Spleen (tissue), 7 donors: Measurements from ENCODE around the gene PHRF1.

Source experiments
- POLR2A ChIP-seq, 3 donors: fragments of 450-650 bp; IDR thresholded peaks; one replicate each; pipeline ENCODE4 v1.5.1; 2017; ENCODE audit warnings: antibody characterized with exemption in 3 of 3, mild to moderate bottlenecking in 1 of 3
- POLR2AphosphoS5 ChIP-seq, 3 donors: sonication (generic); formaldehyde crosslinking; IDR thresholded peaks; one replicate each; pipeline ENCODE4 v1.5.1; 2017; ENCODE audit warnings: antibody characterized with exemption in 3 of 3
- TF ChIP-seq, protein P1 (sequence below), 11 experiments: fragments of 200-600 bp in 7 of 11; fragments of 450-650 bp in 4 of 11; sonication (generic) in 4 of 11; IDR thresholded peaks in 8 of 11; conservative IDR thresholded peaks in 3 of 11; 1 replicate in 7 of 11; 2 replicates in 4 of 11; pipeline versions ENCODE4 v1.4.0 to v1.8.0; 2016 to 2021; ENCODE audit warnings: antibody characterized with exemption in 11 of 11, inconsistent platforms in 4 of 11, mild to moderate bottlenecking in 1 of 11
- donor health status: DM: no; HTN: no; CAD: no; lungs with moderate emphysema.
- donor health status: DM: no; HTN: no; CAD: no.
- donor health status: DM: no; HTN: no; CAD: no.

GRCh38 chr11:656426-656825, 80.2 kb downstream of the PHRF1 start:
- TF ChIP-seq, protein P1, sequence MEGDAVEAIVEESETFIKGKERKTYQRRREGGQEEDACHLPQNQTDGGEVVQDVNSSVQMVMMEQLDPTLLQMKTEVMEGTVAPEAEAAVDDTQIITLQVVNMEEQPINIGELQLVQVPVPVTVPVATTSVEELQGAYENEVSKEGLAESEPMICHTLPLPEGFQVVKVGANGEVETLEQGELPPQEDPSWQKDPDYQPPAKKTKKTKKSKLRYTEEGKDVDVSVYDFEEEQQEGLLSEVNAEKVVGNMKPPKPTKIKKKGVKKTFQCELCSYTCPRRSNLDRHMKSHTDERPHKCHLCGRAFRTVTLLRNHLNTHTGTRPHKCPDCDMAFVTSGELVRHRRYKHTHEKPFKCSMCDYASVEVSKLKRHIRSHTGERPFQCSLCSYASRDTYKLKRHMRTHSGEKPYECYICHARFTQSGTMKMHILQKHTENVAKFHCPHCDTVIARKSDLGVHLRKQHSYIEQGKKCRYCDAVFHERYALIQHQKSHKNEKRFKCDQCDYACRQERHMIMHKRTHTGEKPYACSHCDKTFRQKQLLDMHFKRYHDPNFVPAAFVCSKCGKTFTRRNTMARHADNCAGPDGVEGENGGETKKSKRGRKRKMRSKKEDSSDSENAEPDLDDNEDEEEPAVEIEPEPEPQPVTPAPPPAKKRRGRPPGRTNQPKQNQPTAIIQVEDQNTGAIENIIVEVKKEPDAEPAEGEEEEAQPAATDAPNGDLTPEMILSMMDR (IDR thresholded peaks at IDR 0.05 in 8 of 11, conservative IDR thresholded peaks at IDR 0.05 in 3 of 11) = no peak
- peak in 1 of 3 donors; percentile 28 for TF ChIP-seq POLR2AphosphoS5 (IDR thresholded peaks at IDR 0.05)
- no peak for TF ChIP-seq POLR2A (IDR thresholded peaks at IDR 0.05)
